Chondrocyte (in vitro differentiated cells): ENCODE measurements around the gene APBA3. TPM values are rescaled to one million over a fixed set of nuclear protein-coding genes. Genes with fewer than 3 reads are reported as not detected.

ENCODE experiments used
- DNase-seq: peaks from one replicate; pipeline ENCODE4 v3.0.0; 2021; ENCODE audit warnings: mixed read lengths, low spot score
- H3K27ac Mint-ChIP-seq: one replicate; pipeline ENCODE4 v1.8.0; 2021; ENCODE audit warnings: mild to moderate bottlenecking, moderate library complexity, mixed read lengths; ENCODE audit not compliant: unreplicated experiment
- H3K27me3 Mint-ChIP-seq: 2 replicates; pipeline ENCODE4 v1.8.0; 2021; ENCODE audit warnings: low read depth, mixed read lengths
- H3K36me3 Mint-ChIP-seq: 2 replicates; pipeline ENCODE4 v1.8.0; 2021; ENCODE audit warnings: low read depth, mixed read lengths
- H3K4me1 Mint-ChIP-seq: 2 replicates; pipeline ENCODE4 v1.8.0; 2021; ENCODE audit warnings: low read depth, mild to moderate bottlenecking, mixed read lengths
- H3K4me3 Mint-ChIP-seq: one replicate; pipeline ENCODE4 v1.8.0; 2021; ENCODE audit warnings: mild to moderate bottlenecking, moderate library complexity, mixed read lengths; ENCODE audit not compliant: unreplicated experiment
- H3K9me3 Mint-ChIP-seq: 2 replicates; pipeline ENCODE4 v1.8.0; 2021; ENCODE audit warnings: low read depth, mixed read lengths
- total RNA-seq: library from RNA; stranded (reverse); gene quantifications from 3 replicates; pipeline ENCODE4 v1.2.1, GENCODE V29; 2021
- TF ChIP-seq, protein P1 (sequence below): fragments of 200-600 bp; sonication (generic); IDR thresholded peaks from 2 replicates; pipeline ENCODE4 v1.5.0; 2021; ENCODE audit warnings: antibody characterized with exemption, mild to moderate bottlenecking, moderate library complexity

APBA3 gene
- total RNA-seq, 1 donor from 2014 or later: 18.2 TPM

GRCh38 chr19:3719868-3720267 is 41.6 kb downstream of the APBA3 start:
- no peaks in the 10 kb centered on the region for H3K9me3 Mint-ChIP-seq
- TF ChIP-seq, protein P1, sequence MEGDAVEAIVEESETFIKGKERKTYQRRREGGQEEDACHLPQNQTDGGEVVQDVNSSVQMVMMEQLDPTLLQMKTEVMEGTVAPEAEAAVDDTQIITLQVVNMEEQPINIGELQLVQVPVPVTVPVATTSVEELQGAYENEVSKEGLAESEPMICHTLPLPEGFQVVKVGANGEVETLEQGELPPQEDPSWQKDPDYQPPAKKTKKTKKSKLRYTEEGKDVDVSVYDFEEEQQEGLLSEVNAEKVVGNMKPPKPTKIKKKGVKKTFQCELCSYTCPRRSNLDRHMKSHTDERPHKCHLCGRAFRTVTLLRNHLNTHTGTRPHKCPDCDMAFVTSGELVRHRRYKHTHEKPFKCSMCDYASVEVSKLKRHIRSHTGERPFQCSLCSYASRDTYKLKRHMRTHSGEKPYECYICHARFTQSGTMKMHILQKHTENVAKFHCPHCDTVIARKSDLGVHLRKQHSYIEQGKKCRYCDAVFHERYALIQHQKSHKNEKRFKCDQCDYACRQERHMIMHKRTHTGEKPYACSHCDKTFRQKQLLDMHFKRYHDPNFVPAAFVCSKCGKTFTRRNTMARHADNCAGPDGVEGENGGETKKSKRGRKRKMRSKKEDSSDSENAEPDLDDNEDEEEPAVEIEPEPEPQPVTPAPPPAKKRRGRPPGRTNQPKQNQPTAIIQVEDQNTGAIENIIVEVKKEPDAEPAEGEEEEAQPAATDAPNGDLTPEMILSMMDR: no peak
- peaks cover 11% of the 10 kb centered on the region for H3K4me1 Mint-ChIP-seq

GRCh38 chr19:3716147-3716668 is 45.3 kb downstream of the APBA3 start:
- no peak for DNase-seq
- H3K36me3 Mint-ChIP-seq: no peaks in the 10 kb centered on the region
- no peaks in the 10 kb centered on the region for H3K9me3 Mint-ChIP-seq
- no peak overlapping the region for H3K4me3 Mint-ChIP-seq
- no peak overlapping the region for H3K27ac Mint-ChIP-seq
- TF ChIP-seq, protein P1: no peak
- peaks cover 7% of the 10 kb centered on the region for H3K4me1 Mint-ChIP-seq
- H3K27me3 Mint-ChIP-seq: peaks cover 3% of the 10 kb centered on the region

More at GRCh38 chr19:3719868-3720267, 41.6 kb downstream of the APBA3 start:
- no peak overlapping the region for H3K4me3 Mint-ChIP-seq
- H3K27me3 Mint-ChIP-seq: peaks cover 11% of the 10 kb centered on the region
- no peak overlapping the region for H3K27ac Mint-ChIP-seq
- no peaks in the 10 kb centered on the region for H3K36me3 Mint-ChIP-seq
- no peak for DNase-seq

- no peak for DNase-seq
- H3K27ac Mint-ChIP-seq: no peak overlapping the region
Measured at GRCh38 chr19:3712663-3713611, 48.6 kb downstream of the APBA3 start.

GRCh38 chr19:3710265-3710812 is 51.2 kb downstream of the APBA3 start:
- DNase-seq: no peak

More at GRCh38 chr19:3712663-3713611, 48.6 kb downstream of the APBA3 start:
- H3K4me1 Mint-ChIP-seq: peaks cover 9% of the 10 kb centered on the region
- TF ChIP-seq, protein P1: no peak
- H3K27me3 Mint-ChIP-seq: peaks cover 5% of the 10 kb centered on the region
- no peaks in the 10 kb centered on the region for H3K36me3 Mint-ChIP-seq
- H3K9me3 Mint-ChIP-seq: no peaks in the 10 kb centered on the region
- no peak overlapping the region for H3K4me3 Mint-ChIP-seq

More at GRCh38 chr19:3710265-3710812, 51.2 kb downstream of the APBA3 start:
- Mint-ChIP-seq H3K4me3 (no peak overlapping the region), H3K9me3 (no peaks in the 10 kb centered on the region), H3K27ac (no peak overlapping the region), H3K4me1 (peaks cover 9% of the 10 kb centered on the region), H3K27me3 (peaks cover 5% of the 10 kb centered on the region), H3K36me3 (no peaks in the 10 kb centered on the region)
- TF ChIP-seq, protein P1: no peak
